ENCODE measurements around the gene SNF8.

DNA sequence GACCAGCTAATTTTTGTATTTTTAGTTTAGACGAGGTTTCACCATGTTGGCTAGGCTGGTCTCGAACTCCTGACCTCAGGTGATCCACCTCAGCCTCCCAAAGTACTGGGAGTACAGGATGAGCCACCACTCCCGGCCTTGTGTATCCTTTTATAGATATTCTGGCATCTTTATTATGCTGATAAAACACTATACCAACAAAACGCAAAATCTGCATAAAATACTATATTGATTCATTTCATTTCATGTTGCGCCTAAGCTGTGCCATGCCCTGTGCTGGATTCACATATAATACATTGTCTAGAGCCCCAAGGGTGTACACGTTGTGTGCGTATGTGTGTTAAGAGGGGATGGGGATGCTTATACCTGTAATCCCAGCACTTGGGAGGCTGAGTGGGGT, 40.2 kb downstream of the SNF8 start:
- TF ChIP-seq, protein P1, sequence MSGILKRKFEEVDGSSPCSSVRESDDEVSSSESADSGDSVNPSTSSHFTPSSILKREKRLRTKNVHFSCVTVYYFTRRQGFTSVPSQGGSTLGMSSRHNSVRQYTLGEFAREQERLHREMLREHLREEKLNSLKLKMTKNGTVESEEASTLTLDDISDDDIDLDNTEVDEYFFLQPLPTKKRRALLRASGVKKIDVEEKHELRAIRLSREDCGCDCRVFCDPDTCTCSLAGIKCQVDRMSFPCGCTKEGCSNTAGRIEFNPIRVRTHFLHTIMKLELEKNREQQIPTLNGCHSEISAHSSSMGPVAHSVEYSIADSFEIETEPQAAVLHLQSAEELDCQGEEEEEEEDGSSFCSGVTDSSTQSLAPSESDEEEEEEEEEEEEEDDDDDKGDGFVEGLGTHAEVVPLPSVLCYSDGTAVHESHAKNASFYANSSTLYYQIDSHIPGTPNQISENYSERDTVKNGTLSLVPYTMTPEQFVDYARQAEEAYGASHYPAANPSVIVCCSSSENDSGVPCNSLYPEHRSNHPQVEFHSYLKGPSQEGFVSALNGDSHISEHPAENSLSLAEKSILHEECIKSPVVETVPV (CRISPR knock-in tag; IDR thresholded peaks at IDR 0.05): no peak
- TF ChIP-seq ZFP3 (CRISPR knock-in tag; IDR thresholded peaks at IDR 0.05): no peak
- TF ChIP-seq RARB (CRISPR knock-in tag; IDR thresholded peaks at IDR 0.05): no peak
- TF ChIP-seq PPARA (CRISPR knock-in tag; IDR thresholded peaks at IDR 0.05; ENCODE audit: borderline replicate concordance): no peak

All from SK-N-SH treated with all-trans-retinoic acid at 6 μM for 48 hours (cell line).